PFSK-1 (cell line): ENCODE data around the gene TCF23.

Source experiments
- POLR2AphosphoS5 ChIP-seq: IDR thresholded peaks from 2 replicates; pipeline ENCODE4 v1.6.1; 2012; ENCODE audit warnings: low read depth, mild to moderate bottlenecking, control low read depth, low read length, moderate library complexity
- SIN3A ChIP-seq: IDR thresholded peaks from 2 replicates; pipeline ENCODE4 v1.6.1; 2012; ENCODE audit warnings: mild to moderate bottlenecking, low read length, moderate library complexity, borderline replicate concordance; ENCODE audit not compliant: insufficient read depth

DNA sequence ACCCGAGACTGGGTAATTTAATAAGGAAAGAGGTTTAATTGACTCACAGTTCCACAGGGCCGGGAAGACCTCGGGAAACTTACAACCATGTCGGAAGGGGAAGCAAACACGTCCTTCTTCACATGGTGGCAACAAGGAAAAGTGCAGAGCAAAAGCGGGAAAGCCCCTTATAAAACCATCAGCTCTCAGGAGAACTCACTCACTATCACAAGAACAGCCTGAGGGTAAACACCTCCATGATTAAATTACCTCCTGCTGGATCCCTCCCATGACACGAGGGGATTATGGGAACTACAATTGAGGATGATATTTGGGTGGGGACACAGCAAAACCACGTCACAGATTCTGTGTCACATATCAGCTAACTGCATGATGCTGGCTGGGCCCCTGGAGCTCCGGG is 11.4 kb downstream of the TCF23 start:
- TF ChIP-seq SIN3A (no peak), POLR2AphosphoS5 (no peak)
